MM.1S (cell line): ENCODE measurements around the gene CIAO1.

Experiments
- DNase-seq: peaks from one replicate; pipeline ENCODE4 v3.0.0-alpha.2; 2015
- H2AFZ ChIP-seq: fragments of 300-600 bp; sonication (generic); 2 replicates; pipeline ENCODE4 v1.6.0; 2016; ENCODE audit warnings: antibody characterized with exemption, low read length
- H3F3A ChIP-seq: fragments of 300-600 bp; sonication (generic); 2 replicates; pipeline ENCODE4 v1.6.1; 2016; ENCODE audit warnings: mild to moderate bottlenecking, antibody characterized with exemption, low read length, moderate library complexity, mixed read lengths; ENCODE audit not compliant: insufficient read depth
- H3K27ac ChIP-seq: fragments of 300-600 bp; sonication (generic); 2 replicates; pipeline ENCODE4 v1.5.1; 2016; ENCODE audit warnings: mild to moderate bottlenecking, low read length
- H3K27me3 ChIP-seq: fragments of 300-600 bp; sonication (generic); replicated peaks from 2 replicates; pipeline ENCODE4 v1.6.0; 2016; ENCODE audit warnings: low read length; ENCODE audit not compliant: insufficient read depth
- H3K36me3 ChIP-seq: fragments of 300-600 bp; sonication (generic); replicated peaks from 2 replicates; pipeline ENCODE4 v1.6.1; 2016; ENCODE audit warnings: mild to moderate bottlenecking, low read length, mixed read lengths; ENCODE audit not compliant: insufficient read depth
- H3K4me1 ChIP-seq: fragments of 300-600 bp; sonication (generic); 2 replicates; pipeline ENCODE4 v1.6.1; 2016; ENCODE audit warnings: low read length, mixed read lengths
- H3K4me2 ChIP-seq: fragments of 300-600 bp; sonication (generic); 2 replicates; pipeline ENCODE4 v1.6.0; 2016; ENCODE audit warnings: low read depth, low read length
- H3K4me3 ChIP-seq: fragments of 300-600 bp; sonication (generic); 2 replicates; pipeline ENCODE4 v1.5.1; 2016; ENCODE audit warnings: low read length, mixed read lengths
- H3K79me2 ChIP-seq: fragments of 300-600 bp; sonication (generic); 2 replicates; pipeline ENCODE4 v1.6.1; 2016; ENCODE audit warnings: mixed run types, low read length, mixed read lengths
- H3K9ac ChIP-seq: fragments of 300-600 bp; sonication (generic); 2 replicates; pipeline ENCODE4 v1.6.1; 2016; ENCODE audit warnings: low read length, mixed read lengths
- H3K9me2 ChIP-seq: fragments of 300-600 bp; sonication (generic); replicated peaks from 2 replicates; pipeline ENCODE4 v1.6.1; 2016; ENCODE audit warnings: mild to moderate bottlenecking, low read length, mixed read lengths; ENCODE audit not compliant: insufficient read depth
- H3K9me3 ChIP-seq: fragments of 300-600 bp; sonication (generic); replicated peaks from 2 replicates; pipeline ENCODE4 v1.6.1; 2016; ENCODE audit warnings: mild to moderate bottlenecking, low read length, mixed read lengths; ENCODE audit not compliant: insufficient read depth
- H4K20me1 ChIP-seq: fragments of 300-600 bp; sonication (generic); 2 replicates; pipeline ENCODE4 v1.6.1; 2016; ENCODE audit warnings: mild to moderate bottlenecking, low read length, moderate library complexity, mixed read lengths; ENCODE audit not compliant: insufficient read depth
- CTCF ChIP-seq: fragments of 300-600 bp; sonication (generic); IDR thresholded peaks from 2 replicates; pipeline ENCODE4 v1.5.1; 2016; ENCODE audit warnings: antibody characterized with exemption, low read length, mixed read lengths
- EZH2 ChIP-seq: fragments of 300-600 bp; sonication (generic); optimal IDR thresholded peaks from 2 replicates; pipeline ENCODE3; 2017; ENCODE audit warnings: low read depth, mild to moderate bottlenecking, antibody characterized with exemption, low read length, mixed read lengths
- EZH2phosphoT487 ChIP-seq: fragments of 300-600 bp; sonication (generic); IDR thresholded peaks from 2 replicates; pipeline ENCODE4 v1.6.1; 2018; ENCODE audit warnings: antibody characterized with exemption, low read length

CIAO1 gene

GRCh38 chr2:96304606-96305005 lies 38.6 kb downstream of the CIAO1 start:
- peaks cover 16% of the 10 kb centered on the region for H3K4me1 ChIP-seq
- no peaks in the 10 kb centered on the region for H3K27me3 ChIP-seq
- no peak overlapping the region; the same call in 1 of the 2 replicates for H3K27ac ChIP-seq
- H3K4me3 ChIP-seq: peak overlapping the region; percentile 85
- peaks cover 65% of the 10 kb centered on the region for H3K79me2 ChIP-seq
- peak overlapping the region; percentile 88 for H3K4me2 ChIP-seq
- no peaks in the 10 kb centered on the region for H4K20me1 ChIP-seq
- H3K36me3 ChIP-seq: peaks cover 12% of the 10 kb centered on the region
- no peak for TF ChIP-seq EZH2phosphoT487
- TF ChIP-seq CTCF: no peak
- TF ChIP-seq EZH2: no peak
- peak overlapping the region; percentile 87 for H3K9ac ChIP-seq
- H3K9me3 ChIP-seq: no peaks in the 10 kb centered on the region
- no peaks in the 10 kb centered on the region for H3F3A ChIP-seq
- H3K9me2 ChIP-seq: no peaks in the 10 kb centered on the region
- no peak for DNase-seq
- no peak overlapping the region for H2AFZ ChIP-seq

GRCh38 chr2:96305091-96305978 lies 39.3 kb downstream of the CIAO1 start, which contains the start of gene SNRNP200:
TSS of gene SNRNP200 (minus strand) at chr2:96305546. CDS start at chr2:96305437, 109 bp downstream.
- peaks cover 16% of the 10 kb centered on the region for H3K4me1 ChIP-seq
- H3K79me2 ChIP-seq: peaks cover 59% of the 10 kb centered on the region
- no peaks in the 10 kb centered on the region for H3K9me3 ChIP-seq
- peak within 1 kb of the TSS; percentile 57 for H2AFZ ChIP-seq
- no peak for TF ChIP-seq EZH2phosphoT487
- TF ChIP-seq CTCF: no peak
- no peak for TF ChIP-seq EZH2
- H3K27me3 ChIP-seq: no peaks in the 10 kb centered on the region
- peak within 1 kb of the TSS; percentile 88 for H3K4me2 ChIP-seq
- H3K36me3 ChIP-seq: peaks cover 11% of the 10 kb centered on the region; the same call in 1 of the 2 replicates
- H3F3A ChIP-seq: no peaks in the 10 kb centered on the region
- DNase-seq: peak; percentile 91
- H3K4me3 ChIP-seq: peak within 1 kb of the TSS; percentile 85
- no peaks in the 10 kb centered on the region for H3K9me2 ChIP-seq
- peak within 1 kb of the TSS; percentile 87 for H3K9ac ChIP-seq
- peak within 1 kb of the TSS; percentile 50; the same call in 1 of the 2 replicates for H3K27ac ChIP-seq
- H4K20me1 ChIP-seq: no peaks in the 10 kb centered on the region

GRCh38 chr2:96305979-96306308 lies 39.9 kb downstream of the CIAO1 start:
- Histone ChIP-seq H3F3A (no peaks in the 10 kb centered on the region), H3K4me1 (peaks cover 16% of the 10 kb centered on the region), H3K4me2 (peak overlapping the region; percentile 77), H3K36me3 (peaks cover 11% of the 10 kb centered on the region; the same call in 1 of the 2 replicates), H3K9me3 (no peaks in the 10 kb centered on the region), H3K9ac (peak overlapping the region; percentile 87), H3K9me2 (no peaks in the 10 kb centered on the region), H3K27ac (peak overlapping the region; percentile 50; the same call in 1 of the 2 replicates), H3K79me2 (peaks cover 55% of the 10 kb centered on the region), H3K27me3 (no peaks in the 10 kb centered on the region), H3K4me3 (peak overlapping the region; percentile 85), H4K20me1 (no peaks in the 10 kb centered on the region), H2AFZ (peak overlapping the region; percentile 57)
- DNase-seq: peak; percentile 22
- TF ChIP-seq EZH2 (no peak), EZH2phosphoT487 (no peak), CTCF (no peak)
